Kasumi-1 (cell line): ENCODE results near the gene IGSF3.
"Not testable (repeated sequence)": the region's sequence is repeated elsewhere in the genome, so short reads cannot be mapped to it uniquely, and the experiment has no call there.

Experiments
- DNase-seq, 2 experiments: peaks; one replicate each; lab custom pipeline; 2025; lab: John Stamatoyannopoulos, UW

IGSF3 gene

DNA sequence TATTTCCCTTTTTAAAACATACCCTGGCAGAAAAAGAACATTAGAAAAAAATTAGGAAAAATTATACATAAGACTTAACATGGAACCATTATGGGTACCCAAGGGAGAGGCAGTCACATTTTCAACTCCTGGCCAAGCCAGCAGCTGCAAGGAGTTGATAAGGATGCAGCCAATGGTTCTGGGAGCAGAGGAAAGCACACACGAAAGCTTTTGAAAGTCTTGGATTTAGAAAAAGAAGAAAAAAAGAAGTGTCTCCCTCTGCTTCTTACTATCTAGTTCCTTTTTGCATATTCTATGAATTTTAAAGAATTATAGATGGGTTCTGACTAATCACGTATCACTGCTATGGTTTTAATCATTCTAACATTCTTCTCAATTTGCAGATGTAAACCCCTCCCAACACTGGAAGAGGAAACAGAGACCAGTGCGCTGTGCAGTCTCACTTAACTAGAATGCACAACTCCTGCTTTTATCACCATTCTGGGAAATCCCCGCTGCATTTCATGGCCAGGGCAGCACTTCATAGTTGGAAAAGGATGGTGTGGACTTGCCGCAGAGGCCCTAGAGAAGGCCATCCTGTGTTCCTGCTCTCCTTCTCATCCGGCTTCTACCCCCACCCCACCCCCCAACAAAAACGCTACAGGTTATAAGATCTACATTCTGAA lies 94.0 kb downstream of the IGSF3 start:
- DNase-seq, result no peak

GRCh38 chr1:116572771-116573430 lies 94.6 kb downstream of the IGSF3 start:
- no peak for DNase-seq

DNA sequence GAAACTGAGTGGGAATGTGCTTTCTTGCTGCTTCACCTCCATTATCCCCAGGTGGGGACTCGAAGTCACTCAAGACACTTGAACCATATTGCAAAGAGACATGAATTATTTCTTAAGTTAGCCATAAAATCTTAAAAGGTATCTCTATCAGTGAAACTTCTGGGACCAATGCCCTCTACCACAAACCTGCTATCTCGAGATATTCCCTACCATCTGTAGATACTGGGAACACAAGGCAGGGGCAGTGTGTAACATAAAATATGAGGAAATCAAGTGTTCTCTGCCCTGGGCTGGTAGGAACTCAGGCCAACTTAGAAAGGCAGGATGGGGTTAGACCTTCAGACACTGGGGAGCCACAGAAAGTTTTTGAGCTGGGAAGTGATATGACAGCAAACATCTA lies 95.4 kb downstream of the IGSF3 start:
- no peak for DNase-seq

GRCh38 chr1:116571215-116571919 lies 96.2 kb downstream of the IGSF3 start:
- DNase-seq, result peak in 1 of 2 experiments; percentile 28

DNA sequence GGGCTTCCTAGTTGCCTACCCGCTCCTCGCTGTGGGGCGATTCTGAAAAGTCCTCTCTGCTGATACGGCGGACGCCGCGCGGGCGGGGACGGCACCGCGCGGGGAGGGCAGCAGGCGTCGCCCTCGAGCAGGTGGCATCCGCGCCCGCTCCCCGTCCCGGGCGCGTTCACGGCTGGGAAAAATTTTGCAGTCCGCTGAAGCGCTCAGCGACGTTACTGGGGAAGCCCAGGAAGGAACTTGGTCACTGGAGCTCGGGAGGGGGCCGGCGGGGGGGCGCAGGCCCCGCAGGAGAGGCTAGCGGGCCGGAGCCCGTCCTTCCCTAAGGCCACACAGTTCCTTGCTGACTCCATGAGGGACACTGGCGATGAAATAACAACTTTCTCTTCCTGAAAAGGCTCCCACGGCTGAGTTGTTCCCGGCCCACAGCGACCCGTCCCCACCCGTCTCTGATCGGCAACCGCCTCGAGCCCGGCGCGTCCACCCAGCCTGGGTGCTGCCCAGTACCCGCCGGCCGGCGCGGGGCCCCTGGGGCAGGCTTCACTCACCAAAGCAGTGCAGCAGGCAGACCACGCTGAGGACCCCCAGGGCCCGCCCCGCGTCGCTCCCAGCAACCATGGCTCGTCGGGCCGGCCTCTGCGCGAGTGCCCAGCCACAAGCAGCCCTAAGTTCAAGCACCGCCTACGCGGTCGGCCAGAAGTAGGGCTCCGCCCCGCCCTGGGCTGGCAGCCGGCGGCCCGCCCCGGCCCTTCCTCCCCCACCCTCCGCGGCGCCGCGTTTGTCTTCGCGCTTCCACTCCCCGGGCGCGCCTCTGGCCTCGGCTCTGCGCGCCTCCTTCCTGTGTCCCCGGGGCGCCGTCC lies 96.9 kb downstream of the IGSF3 start, which contains the start of gene CD58:
CD58 (minus strand) TSS at position 669 of the 857 bp plus-strand sequence; CDS start at position 615, 54 bp downstream.
- peak; percentile 80 to 82 for DNase-seq

- peak in 1 of 2 experiments; percentile 60 for DNase-seq
Observed at GRCh38 chr1:116569776-116570357, 97.7 kb downstream of the IGSF3 start.

GRCh38 chr1:116569381-116569670 lies 98.2 kb downstream of the IGSF3 start:
- no peak for DNase-seq

- no peak for DNase-seq
Observed at GRCh38 chr1:116568662-116569380, 98.7 kb downstream of the IGSF3 start.

DNA sequence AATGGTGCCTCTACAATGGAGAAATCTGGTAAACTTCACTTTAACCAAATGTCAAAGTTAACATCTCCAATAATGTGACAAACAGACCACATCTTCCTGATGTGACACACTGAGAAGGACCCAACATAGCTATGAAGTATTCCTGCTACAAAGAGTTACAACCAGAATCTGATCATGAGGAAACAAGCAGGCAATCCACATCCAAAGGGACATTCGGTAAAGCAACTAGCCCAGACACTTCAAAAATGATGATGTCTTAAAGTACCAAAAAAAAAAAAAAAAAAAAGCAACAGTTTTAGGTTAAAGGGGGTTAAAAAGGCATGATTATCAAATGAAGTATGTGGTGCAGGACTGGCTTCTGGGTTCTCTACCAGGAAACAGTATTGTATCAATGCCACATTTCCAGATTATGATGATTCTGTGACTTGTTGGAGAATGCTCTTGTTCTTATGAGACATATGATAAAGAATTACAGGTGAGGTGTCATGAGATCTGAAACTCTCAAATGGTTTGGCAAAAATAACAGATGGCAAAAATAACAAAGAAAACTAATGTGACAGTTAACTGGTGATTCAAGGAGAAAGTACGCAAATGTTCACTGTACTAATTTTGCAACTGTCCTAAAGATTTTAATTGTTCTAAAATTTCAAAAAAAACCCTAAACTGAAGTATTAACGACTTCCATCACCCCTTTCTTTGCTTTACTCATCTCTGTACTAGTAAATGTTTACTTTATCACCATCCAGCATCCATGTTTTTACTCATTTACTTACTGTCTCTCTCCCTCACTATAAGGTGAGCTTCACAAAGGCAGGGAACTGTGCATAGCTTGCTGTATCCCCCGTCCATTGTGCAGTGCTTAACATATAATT lies 99.5 kb downstream of the IGSF3 start:
- no peak for DNase-seq

- DNase-seq, result no peak
Observed at GRCh38 chr1:116565222-116565621, 102.3 kb downstream of the IGSF3 start.

DNA sequence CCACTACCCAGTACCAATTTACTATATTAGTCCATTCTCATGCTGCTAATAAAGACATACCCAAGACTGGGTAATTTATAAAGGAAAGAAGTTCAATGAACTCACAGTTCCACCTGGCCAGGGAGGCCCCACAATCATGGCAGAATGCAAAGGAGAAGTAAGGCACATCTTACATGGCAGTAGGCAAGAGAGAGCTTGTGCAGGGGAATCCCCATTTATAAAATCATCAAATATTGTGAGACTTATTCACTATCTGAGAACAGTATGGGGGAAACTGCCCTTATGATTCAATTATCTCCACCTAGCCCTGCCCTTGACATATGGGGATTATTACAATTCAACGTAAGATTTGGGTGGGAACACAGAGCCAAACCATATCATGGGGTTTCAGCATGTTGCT lies 103.1 kb downstream of the IGSF3 start:
- DNase-seq, result no peak

DNA sequence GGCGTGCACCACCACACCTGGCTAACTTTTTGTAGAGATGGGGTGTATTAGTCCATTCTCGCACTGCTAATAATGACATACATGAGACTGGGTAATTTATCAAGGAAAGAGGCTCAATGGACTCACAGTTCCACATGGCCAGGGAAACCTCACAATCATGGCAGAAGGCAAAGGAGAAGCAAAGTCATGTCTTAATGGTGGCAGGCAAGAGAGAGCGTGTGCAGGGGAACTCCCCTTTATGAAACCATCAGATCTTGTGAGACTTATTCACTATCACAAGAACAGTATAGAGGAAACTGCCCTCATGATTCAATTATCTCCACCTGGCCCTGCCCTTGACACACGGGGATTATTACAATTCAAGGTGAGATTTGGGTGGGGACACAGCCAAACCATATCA lies 105.1 kb downstream of the IGSF3 start:
- not testable (repeated sequence) for DNase-seq

DNA sequence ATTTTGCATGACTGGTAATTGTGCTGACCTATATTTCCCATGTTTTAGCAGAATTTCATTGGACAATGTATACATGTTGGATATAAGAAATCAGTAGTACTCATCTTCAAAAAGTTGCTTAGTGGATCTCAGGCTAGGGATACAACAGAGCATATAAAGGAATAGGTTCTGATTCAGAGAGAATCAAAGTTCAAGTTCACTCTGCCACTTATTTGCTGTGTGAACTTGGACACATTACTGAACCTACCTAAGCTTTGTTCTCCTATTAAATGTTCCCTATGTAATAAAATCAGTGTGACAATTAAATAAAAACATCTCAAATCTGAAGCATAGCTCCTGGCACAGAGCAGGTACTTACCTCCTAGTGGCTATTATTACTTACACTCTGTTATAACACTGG lies 106.0 kb downstream of the IGSF3 start:
- DNase-seq, result no peak

- peak in 1 of 2 experiments; percentile 10 for DNase-seq
Observed at GRCh38 chr1:116560704-116561490, 106.6 kb downstream of the IGSF3 start.

GRCh38 chr1:116559304-116559761 lies 108.2 kb downstream of the IGSF3 start:
- no peak for DNase-seq

DNA sequence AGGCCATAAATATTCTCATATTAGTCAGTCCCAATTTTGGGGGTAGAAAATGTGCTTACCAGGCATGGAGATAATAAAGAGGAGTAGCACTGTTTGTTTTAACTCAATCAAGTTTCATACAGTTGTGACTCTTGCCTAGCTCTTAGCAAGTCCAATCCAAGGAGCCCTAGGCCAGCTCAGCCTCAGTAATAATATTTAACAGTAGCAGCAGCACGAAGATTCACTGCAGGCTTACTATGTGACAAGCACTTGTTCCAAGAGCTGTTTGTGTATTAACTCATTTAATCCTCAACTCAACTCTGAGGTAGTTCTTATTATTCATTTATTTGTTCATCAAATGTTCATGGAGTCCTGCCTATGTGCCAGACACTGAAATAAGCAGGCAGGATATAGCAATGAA lies 109.0 kb downstream of the IGSF3 start:
- no peak for DNase-seq

- DNase-seq, result no peak
Observed at GRCh38 chr1:116558140-116558549, 109.4 kb downstream of the IGSF3 start.

- no peak for DNase-seq
Observed at GRCh38 chr1:116557323-116557878, 110.1 kb downstream of the IGSF3 start.
